Measurements from ENCODE around the gene SARDH.

SARDH gene

DNA sequence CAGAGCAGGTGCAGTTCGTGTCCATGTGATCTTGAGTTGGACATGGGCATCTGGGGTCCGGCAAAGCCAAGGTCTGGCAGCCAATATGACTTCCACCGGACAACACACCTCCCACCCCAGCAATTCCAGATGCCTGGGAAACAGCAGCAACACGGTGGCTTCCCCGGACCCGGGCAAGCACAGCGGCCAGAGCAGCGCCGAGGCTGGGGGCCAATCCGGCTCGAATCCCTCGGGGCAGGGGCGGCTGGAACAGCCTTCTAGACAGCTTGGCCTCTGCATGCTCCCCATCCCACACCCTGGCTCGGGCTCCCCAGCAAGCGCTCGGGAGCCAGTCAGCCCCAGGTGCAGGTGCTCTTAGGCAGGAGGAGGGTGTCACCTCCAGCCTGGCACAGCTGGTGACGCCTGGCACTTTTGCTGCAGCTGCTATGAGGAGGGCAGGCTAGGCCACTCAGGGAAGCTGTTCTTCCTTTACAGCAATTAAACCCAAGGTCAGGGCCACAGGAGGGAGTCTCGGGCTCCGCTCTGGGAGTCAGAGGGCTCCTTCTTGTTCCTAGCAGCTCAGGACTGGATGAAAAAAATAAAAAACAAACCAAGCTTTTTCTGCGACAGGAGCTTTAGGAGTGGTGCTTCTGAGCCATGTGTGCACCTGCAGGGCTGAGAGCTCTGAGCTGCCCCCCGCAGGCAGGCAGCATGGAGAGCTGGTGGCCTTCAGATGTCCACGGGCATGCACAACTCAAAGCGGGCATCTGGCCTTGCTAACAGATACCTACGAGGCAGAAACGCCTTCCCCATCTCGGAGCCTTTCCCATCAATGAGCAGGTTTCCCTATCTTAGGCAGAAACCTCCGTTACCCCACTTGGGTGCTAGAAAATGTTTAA lies 73.7 kb downstream of the SARDH start:
- DNase-seq: no peak

DNA sequence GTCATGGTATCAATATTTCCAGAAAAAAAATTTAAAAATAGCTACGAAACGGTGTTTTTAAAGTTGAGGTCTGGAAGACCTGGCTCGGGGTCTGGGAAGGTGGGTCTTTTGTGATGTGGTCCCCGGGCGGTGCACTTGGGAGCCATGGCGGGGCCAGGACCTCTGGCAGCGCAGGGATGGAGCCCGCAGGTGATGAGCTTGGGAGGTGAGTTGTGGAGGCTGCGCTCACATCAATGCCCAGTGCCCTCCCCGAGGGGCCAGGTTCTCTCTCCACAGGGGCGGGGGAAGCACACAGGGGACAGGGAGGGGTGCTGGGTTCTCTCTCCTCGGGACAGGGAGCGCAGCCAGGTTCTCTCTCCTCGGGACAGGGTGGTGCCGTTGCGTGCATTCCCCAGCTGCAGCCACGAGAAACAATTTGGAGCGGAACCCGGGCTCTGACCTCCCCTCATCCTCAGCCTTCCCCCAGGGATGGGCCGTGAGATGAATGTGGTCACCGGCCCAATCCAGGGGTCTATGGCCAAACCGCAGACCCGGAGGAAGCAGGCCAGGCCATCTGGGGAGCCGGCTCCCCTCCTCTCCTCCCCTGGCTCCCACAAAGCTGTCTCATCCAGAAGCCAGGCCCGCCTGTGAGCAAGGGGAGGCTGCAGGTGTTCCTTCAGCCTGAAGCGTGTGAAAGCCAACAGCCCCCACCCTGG lies 76.2 kb downstream of the SARDH start:
- no peak for DNase-seq

DNA sequence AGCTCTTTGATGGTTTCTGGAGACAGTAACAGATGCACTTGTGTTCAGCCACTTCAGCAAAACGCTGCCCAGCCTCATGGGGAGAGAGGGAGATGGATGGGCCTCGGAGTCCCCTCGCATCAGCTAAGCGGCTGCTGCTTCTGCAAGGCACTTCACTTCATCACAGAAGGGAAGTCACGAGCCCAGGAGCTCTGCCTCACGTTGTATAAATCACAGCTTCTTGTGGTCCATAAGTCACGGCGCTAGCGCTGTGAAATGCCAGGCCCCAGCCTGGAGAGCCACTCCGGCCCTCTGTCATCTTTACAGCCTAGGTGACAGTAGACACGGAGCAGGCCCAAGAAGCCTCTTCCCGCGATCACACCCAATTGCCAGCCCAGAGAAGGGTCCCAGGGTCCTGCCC lies 78.6 kb downstream of the SARDH start:
- no peak for DNase-seq

DNA sequence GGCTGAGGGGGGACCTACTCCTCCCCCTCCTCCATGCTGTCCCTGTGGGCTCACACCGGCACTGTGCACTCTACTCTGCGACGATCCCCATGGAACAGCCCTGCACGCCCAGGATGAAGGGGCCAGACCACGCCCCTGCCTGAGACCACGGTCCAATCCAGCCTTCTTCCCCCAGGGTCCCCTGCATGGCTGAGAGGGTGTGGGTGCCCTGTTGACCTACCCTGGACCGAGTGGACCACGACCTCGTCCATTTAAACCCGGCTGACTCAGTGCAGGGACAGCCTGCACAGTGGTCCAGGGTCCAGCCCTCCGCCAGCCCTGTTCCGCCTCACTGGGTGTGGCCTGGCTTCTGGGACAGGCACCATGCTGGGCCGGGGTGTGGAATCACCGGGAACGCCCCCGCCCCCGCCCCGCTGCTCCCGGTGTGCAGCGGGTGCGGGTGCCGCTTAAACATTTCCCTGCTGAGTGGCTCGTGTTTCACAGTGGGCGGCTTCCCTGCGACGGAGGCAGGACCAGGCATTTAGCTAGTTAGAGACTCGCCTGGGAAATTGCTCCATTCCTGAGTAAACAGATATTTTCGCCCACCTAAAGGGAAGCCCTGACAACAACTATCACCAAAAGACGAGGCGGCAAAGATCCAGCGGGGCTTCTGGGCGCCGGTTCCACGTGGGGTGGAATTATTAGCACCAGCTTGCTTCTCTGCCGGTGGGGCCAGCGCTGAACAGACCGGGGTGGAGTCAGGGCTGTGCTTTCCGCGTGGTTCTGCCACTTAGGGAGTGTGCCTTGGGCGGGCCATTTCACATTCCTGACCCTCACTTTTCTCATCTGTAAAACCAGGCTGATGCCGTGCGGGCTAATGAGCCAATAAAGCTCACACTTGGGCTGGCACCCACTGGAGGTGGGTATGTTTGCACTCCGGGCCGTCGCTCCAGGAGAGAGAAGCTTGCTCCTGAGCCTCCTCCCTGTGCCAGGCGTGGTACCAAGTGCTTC lies 79.4 kb downstream of the SARDH start:
- DNase-seq: no peak

DNA sequence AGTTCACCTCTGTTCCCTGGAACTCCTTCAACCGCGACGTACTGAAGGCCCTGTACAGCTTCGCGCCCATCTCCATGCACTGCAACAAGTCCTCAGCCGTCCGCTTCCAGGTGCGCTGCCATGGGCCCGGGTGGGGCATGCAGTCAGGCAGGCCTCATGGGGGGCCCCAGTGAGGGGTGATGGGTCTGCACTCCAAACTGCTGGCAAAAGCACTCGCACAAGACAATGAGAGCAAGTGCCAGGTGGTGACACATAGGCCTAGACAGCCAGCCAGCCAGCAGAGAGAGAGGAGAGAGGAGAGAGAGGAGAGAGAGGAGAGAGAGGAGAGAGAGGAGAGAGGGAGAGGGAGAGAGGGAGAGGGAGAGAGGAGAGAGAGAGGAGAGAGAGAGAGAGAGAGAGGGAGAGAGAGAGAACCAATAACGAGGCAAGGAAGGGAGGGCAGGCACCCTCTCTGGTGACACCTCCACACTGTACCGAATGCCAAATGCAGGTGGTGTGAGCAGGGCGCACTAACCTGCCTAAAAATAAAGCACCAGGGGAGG lies 81.0 kb downstream of the SARDH start:
- DNase-seq: no peak

DNA sequence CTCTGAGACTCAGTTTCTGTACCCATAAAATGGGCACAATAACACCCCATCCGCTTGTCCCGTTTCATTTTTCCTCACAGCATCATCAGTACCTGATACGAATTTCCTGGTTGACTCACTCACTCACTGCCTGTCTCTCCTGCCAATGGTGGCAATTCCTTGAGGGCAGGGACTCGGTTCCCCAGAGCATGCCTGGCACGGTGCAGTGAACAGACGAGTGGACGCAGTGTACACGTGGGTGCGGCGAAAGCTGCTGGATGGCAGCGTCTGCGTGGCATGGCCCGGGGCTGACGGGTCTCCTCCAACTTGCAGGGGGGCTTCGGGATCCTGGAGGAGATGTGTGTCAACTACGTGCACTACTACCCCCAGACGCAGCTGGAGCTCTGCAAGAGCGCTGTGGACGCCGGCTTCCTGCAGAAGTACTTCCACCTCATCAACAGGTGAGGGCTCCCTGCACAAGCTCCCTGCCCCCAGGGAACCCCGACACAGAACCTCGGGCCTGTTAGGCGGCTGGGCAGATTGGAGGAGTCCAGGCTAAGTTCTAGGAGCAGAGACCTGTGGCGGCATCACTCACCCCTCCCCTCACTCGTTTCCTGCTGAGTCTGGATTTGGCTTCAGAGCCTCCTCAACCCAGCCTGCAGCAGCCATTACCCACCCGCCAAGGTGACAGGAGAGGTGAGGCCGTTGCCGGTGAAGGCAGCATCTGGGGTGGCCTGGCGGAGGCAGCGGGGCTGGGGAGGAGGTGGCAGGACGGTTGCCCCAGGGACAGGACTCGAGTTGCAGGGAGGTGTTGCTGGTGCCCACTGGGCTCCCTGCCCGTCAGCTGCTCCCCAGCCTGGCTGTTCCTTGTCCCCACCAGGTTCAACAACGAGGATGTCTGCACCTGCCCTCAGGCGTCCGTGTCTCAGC lies 81.7 kb downstream of the SARDH start:
- no peak for DNase-seq

DNA sequence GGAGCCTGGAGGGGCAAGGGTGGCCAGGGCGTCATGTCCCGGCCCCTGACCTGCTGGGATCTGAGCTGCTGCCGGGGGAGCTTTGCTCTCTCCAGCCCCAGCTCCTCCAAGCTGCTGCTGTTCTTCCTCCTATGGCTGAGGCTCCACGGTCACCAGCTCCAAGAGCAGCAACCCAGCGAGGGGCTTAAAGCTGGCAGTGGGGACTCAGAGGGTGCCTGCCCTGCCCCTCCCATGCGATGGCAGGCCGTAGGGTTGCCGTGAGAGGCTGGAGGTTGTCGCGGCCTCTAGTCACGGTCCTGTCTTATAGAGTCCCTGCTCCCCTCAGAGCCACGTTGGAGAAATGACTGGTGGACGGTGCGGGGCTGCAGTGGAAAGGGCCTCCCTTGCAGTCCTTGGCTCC lies 82.5 kb downstream of the SARDH start:
- no peak for DNase-seq

DNA sequence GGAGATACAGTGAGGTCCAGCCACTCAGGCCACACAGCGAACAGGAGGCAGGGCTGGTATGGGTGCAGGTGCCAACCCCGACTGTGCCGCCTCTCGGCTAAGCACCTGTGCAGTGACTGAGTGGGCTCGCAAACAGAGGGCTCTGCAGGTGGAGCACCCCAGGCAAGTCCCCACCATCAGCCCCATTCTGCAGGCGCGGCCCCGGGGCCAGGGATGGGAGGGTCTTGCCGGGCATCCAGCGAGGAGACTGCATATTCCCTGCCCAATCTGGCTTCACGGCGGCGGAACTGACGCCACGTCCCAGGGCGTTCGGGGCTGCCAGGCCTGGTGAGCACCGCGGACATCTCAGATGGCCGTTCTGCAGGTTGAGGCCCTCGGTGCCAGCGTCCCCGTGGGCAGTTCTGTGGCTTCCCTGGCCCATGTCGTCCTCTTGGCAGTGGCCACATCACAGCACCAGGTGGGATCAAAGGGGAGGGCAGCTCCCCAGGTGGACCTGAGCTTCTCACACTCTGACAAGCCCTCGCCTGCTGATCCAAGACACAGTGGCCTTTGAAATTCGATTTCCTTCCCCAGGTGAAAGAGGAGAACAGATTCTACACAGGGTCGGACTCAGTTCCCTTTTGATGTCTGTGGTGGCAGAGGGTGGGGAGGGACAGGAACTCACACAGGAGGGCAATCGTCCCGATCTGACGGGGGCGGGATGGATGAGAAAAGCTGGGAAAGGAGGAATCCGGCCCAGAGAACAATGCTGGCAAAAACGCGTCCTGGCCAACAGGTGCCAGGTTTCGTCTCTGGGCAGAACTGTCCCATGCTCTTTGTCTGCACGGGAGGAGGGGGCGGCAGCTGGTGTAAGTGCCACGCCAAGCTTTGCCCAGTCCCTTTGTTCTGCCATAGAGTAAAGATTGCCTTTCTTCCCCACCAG lies 83.2 kb downstream of the SARDH start:
- DNase-seq: no peak

DNA sequence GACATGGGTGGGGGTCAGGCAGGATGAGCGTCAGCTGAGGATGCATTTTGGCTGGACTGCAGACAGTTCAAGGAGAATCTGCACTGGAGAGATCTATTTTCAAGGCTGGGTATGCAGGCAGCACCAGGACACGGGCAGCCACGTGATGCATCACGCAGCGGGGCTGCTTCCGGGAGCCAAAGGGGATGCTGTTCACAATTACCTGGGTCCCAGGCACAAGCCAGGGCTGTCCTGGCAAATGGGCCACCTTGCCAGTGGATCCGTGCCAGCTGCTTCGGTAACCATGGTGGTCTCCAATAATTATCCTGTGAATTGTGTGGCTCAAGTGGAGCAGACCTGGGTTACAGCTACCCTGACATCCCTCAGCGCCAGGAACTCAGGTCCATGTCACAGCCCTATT lies 84.5 kb downstream of the SARDH start:
- DNase-seq: no peak

DNA sequence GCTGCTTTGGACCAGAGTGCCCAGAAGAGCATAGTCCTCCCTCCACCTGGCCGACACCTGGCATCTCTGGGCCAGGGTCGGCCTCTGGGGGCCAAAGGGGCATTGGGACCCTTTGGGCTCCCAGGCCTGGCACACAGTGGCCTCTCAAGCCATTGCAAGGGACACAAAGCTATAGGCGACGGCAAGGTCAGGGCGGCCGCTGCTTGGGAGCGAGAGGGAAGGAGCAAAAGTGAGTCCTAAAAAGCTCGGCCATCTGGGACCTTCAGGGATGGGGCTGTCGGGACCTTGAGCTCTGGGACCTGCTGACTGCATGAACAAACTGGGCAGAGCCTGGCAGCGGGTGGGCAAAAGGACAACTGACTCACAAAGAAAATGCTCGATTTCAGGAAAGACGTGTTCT lies 88.1 kb downstream of the SARDH start:
- no peak for DNase-seq

DNA sequence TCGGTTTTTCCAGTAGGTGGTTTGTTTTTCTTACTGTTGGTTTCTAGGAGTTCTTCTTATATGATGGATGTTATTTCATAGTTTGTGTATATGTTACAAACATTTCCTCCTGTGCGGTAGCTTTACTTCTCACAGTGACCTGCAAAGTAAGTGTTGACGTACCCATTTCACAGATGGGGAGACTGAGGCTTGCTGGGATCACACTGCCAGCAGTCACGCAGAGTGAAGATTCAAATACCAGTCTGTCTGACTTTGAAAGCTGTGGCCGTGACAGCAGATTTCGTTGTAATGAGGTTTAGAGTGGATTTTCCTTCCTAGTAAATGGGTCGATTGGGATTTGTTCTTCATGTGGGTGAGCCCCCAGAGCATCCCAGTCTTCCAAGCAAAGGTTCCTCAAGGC lies 89.0 kb downstream of the SARDH start:
- no peak for DNase-seq

DNA sequence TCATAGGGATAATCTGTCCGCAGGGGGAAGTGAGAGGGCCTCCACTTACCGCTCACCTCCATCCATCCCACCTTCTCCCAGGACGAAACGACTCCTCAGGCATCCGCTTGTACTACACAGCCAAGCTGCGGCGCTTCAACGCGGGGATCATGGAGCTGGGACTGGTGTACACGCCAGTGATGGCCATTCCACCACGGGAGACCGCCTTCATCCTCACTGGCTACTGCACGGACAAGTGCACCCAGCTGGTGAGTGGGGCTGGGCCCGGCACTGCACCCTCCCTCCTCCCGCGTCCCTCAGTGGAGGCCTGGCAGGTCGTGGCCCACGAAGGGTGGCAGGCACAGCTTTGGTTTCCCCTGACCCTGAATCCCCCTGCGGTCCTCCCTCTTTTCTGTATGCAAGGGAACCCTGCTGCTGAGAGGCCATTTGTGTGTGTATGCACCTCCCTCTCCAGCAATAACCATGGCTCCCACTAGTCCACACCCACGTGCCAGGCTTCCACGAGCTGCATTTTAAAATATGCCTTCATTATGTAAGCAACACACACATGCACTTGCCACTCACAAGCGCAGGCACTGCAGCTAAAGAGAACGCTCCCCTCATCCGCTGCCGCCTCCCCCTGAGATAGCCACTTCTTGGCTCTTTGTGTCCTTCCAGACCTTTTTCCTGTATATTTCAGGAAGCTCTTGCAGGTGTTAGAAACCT lies 90.2 kb downstream of the SARDH start:
- no peak for DNase-seq

DNA sequence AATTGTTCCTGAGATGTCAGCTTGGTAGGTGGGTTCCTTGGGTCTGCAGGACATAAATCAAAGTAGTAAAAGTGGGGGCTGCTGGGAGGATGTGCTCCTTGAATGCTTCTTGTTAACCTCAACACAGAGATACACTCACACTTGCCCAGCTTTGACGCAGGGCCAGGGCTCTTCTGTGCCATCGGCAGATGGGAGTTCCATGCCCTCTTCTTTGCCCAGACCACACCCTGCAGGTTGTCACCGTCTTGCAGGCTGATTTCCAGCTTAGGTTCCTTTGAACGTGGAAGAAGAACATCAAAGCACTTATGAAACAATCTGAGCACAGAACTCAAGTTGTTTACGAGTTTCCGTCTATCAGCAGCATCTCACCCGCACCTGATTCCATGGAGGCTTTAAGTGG lies 91.0 kb downstream of the SARDH start:
- no peak for DNase-seq

DNA sequence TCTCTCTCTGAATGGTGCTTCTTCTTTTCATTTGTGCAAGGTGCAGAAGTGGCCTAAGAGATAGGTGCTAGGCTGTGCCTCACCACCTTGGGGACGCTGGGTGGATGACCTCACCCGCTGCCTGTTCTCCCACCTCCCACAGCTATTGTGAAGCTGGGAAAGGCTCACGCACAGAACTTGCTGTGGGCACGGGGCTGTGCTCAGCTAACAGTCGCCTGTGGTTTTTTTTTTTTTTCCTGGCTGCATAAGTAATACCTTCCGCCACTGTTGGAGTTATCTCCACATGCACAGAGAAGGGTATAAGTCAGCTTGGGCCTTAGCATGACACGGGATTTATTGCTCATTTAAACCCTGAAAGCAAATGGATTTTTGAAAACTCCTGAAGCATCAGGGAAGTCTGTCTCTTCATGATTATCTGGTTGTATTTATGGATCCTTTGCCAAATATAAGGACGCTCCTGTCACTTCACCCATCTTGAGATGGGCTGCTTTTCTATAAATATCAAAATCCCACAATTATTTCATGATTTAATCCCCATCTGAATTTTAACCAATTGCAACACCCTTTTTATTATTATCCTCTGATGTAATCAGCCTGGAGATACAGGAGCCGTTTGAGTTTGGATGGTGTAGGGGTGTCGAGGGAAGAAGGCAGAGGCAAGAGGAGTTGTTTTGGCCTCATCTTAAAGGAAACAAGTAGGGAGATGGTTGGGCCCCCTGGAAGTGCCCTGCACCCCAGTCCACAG lies 93.0 kb downstream of the SARDH start:
- no peak for DNase-seq

DNA sequence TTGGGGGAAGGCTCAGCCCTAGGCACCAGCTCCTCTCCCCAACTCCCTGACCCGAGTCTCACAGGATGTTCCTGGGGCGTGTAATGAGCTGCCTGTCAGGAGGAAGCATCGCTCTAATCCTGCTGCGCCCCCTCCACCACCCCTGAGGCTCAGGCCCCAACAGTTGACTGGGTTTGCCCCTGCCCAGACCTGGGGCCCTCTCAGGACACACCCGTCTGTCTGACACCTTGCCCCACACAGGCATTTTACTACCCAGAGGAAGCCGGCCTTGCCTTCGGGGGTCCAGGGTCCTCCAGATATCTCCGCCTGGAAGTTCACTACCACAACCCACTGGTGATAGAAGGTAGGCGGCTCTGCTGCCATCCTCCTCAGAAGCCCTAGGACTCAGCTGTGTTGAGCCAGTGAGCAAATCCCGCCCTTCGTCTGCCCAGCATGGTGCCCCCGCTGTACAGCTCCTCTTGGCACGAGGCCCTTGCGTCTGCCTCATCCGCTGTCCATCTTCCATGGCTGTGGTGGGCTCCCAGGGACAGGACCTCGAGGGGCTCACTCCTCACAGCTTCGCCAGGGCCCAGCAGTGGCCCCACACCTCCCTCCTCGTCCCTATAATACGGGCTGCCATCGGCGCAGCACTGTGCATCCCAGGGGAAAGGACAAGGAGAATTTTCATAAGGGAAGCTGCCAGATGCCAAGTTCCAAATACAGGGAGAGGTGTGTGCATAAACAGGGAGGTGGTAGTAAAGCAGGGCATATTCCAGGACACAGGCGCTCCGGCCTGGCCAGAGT lies 94.0 kb downstream of the SARDH start:
- DNase-seq: no peak

DNA sequence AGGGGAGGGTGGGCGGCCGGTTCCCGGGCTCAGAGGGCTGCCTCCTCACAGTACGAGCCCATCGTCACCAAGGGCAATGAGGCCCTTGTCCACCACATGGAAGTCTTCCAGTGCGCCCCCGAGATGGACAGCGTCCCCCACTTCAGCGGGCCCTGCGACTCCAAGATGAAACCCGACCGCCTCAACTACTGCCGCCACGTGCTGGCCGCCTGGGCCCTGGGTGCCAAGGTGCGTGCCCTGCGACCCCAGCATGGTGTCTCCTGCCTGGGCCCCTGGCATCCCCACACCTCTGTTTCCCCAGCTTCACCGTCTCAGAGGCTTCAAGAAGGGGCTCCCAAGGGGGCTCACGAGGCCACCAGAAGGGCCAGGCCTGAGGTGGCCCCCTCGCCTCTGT lies 94.8 kb downstream of the SARDH start:
- DNase-seq: no peak

DNA sequence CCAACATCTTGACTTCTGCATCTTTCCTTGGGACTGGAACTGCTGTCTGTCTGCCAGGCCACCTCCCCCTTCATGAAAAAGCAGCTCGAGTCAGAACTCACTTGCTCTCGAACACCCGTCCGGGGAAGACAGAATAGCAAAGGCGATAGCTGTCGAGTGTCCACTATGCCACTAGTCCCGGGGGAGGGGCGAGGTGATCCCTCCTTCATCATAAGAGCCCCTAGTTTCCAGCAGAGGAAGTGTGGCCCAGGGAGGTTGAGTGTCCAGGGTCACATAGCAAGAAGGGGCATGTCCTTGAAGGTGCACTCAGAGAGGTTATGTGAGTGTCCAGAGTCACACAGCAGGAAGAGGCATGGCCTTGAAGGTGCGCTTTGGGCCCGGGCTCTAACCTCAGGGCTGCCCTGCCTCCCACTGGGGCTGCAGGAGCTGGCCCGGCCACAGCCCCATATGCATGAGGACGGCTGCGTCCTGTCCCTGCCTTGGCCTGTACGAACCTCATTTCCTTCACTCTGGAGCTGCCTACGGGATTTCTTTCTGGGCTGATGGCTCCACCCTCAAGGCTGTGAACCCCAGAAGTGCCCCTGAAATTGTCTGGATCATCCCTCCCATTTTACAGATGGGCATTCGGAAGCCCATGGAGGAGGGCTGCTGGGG lies 95.3 kb downstream of the SARDH start:
- DNase-seq: no peak

All from HCEC 1CT (cell line).